HG02623 (cell line): Measurements from ENCODE around the gene EXOC7.
"Not testable (repeated sequence)": the region's sequence is repeated elsewhere in the genome, so short reads cannot be mapped to it uniquely, and the experiment has no call there.

Experiments
- ATAC-seq: cut with Tn5 transposase; IDR thresholded peaks from one replicate; pipeline ENCODE4 v1.9.1; 2021; ENCODE audit warnings: moderate library complexity; ENCODE audit not compliant: unreplicated experiment

The EXOC7 gene

GRCh38 chr17:76046064-76046463 is 57.5 kb downstream of the EXOC7 start:
- no peak for ATAC-seq

GRCh38 chr17:76044475-76045007 is 59.0 kb downstream of the EXOC7 start:
- ATAC-seq: not testable (repeated sequence)

GRCh38 chr17:76042868-76043267 is 60.7 kb downstream of the EXOC7 start:
- ATAC-seq: not testable (repeated sequence)

DNA sequence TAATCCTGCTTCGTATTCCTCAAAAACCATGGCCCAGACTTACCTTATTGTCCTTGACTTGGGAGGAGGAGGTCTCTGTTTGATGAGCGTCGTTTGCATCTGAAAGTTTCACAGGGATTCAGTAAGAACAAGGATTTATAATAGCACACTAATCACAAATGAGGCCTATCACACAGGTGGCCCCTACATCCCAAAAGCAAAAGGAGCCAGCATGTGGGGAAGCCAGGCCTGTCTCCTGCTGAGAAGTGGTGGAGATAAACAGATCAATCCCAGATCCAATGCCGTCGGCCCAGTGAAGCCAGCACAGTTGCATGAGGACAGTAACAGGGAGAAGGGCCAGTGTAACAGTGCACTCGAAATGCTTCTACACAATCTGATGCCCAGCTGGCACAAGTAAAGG is 63.2 kb downstream of the EXOC7 start:
- ATAC-seq: no peak

DNA sequence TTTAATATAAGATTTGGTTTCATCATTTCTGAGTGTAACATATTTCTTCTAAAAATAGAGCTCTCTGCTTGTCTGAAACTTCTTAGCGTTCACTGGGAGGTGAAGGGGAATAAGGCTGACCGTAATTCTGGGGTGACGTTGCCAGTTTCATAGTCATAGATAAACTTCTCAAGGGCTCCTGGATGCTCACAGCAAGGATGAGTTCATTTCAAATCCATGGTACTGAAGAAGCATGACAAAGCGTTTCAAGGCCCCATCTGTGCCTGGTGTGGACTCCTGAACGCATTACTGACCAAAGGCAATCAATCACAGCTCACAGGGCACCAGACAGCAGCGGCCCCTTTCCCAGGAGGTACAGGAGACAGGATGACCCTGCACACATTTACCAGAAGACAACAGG is 64.5 kb downstream of the EXOC7 start:
- ATAC-seq: no peak

GRCh38 chr17:76038050-76038449 is 65.5 kb downstream of the EXOC7 start:
- ATAC-seq: no peak

GRCh38 chr17:76036497-76037261 is 66.9 kb downstream of the EXOC7 start:
- ATAC-seq: no peak

DNA sequence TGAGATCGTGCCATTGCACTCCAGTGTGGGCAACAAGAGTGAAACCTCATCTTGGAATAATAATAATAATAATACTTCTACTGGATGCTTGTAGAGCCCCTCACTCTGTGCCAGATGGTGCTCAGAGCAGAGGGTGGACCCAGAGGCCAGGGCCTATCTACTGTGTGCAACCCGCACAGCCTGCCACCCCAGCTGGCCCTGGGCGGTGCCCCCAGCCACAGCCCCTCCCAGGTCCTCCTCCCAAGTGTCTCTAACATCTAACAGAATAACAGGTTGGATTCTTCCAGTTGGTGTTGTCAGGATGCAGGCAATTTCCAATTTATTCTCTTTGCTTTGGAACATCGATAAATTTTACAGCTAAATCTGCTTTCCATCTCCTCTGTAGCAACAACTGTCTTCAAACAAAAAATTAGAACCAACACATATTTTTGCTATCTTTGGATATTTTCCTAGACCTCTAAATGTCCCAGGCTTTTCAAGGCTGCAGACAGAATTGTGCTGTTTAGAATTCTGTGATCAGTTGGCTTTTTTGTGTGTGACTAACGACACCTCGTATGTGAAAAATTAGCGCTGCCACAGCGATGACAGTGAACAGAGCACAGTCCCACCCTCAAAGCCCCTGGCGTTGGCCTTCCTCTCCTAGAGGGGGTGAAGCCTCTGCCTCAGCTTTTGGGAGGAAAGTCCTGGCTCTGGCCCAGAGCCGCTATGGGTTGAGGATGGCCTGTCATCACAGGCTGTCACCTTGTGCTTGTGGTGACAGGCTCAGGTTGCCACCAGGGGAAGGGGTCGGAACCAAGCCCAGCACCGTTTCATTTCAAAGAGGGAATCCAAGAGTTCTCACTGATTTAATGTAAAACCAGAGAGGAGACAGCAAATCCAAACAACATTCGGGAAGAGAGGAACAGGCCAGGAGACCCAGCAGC is 68.9 kb downstream of the EXOC7 start:
- ATAC-seq: no peak

- no peak for ATAC-seq
Observed at GRCh38 chr17:76033139-76033538, 70.4 kb downstream of the EXOC7 start.

DNA sequence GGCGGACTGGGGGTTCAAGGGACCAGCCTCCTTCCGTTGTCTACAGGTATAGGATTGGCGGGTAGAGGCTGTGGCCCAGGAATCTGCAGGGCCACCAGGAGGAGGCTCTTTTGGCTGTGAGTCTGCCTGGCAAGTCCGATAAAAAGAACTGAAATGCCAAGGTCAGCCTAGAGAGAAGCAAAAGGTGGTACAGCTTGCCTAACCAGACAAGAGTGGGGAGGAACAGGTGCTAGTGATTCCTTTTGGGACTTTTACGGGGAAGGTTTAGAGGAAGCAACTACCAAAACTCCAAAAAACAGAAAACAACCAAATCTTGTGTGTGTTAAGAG is 70.8 kb downstream of the EXOC7 start:
- no peak for ATAC-seq

DNA sequence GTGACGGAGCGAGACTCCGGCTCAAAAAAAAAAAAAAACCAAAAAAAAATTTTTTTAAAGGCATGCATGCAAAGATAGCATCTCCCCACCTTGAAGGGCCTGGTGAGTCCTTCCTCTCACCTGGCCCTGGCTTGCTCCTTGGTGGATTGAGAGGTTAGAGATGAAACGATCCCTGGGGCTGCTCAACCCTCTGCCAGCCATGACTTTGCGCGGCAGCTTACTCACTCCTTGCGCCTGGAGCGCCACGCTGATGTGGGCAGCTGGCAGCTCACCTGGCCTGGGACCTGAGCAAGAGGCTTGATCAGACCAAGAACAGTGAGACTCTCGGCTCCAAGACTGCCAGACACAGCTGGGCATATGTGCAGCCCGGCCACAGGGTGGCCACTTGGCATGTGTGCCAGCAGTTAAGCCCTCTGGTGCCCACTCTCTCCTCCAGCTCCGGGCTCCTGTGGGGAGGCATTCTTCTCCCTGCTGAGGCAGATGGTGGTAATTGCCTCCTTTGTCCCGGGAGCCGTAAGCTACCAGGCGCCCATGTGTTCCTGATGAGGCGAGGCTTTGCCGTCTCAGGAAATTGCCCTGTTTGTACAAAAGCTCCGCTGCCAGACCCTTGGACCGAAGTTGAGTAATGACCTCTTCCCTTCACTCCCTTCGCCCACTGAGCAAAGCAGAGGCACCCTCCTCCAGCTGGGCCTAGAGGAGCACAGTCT is 71.4 kb downstream of the EXOC7 start:
- no peak for ATAC-seq
